Measurements from ENCODE around the gene FRK.

The FRK gene

DNA sequence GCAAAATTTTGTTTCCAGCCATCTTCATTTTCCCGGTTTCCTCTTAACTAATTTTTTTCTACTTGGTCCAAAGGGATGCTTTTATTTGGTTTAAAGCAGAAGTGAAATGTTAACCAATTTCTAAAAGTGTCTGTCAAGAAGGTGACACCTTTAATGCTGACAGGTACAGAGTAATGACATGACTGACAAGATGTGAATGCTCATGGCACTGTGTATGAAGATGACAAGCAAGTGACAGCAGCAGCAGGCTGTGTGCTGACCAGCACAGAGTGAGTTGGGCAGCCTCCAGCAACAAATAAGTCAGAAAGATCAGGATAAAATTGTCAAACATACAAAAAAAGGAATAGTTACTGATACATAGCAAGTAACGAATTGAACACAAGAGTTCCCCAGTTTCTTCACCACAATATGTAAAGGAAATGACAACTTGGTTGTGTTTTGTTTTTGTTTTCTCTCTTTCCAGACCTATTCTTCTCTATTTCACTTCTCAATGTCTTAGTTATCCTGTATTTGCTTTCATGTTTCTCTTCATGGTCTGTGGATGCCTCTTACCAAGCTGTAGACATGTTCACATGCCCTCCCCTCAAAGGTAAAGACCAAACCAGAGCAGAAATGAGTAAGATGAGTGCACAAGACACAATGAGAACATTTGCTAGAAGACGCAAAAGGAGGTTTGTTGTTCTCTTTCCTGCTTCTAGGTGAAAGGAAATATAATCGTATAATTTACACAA, 174.9 kb downstream of the FRK start:
- H3K9me3 ChIP-seq = no peaks in the 10 kb centered on the region
- no peaks in the 10 kb centered on the region for H3K36me3 ChIP-seq (replicated peaks)
- DNase-seq (ENCODE audit: low spot score in 2 of 2) = no peak
- no peaks in the 10 kb centered on the region for H3K4me1 ChIP-seq
- H3K27me3 ChIP-seq (ENCODE audit: low read depth) = no peaks in the 10 kb centered on the region
- no peak overlapping the region for H3K4me3 ChIP-seq
- in situ Hi-C loops (cut with MboI; ENCODE audit: low sequenced_read_pairs) = no loop called here

DNA sequence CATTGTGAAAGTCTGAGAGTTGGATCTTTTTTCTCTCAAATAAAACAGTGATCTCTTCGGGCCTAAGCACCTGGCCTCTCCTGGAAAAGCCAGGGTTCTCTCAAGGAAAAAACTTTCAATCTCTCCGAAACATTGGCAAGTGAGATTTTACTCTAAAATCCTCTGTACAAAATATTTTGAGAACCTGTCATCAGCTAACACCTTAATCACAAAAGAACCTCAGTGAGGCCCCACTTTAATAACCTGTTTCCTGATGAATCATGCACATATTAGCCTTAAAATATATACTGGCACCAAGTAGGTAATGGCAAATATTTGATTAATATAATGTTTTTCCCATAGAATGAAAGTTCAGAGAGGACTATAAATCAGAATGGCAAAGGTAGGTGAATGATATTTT, 177.9 kb downstream of the FRK start:
- no peaks in the 10 kb centered on the region for H3K9me3 ChIP-seq
- H3K4me3 ChIP-seq = no peak overlapping the region
- in situ Hi-C loops (cut with MboI; ENCODE audit: low sequenced_read_pairs) = no loop called here
- H3K4me1 ChIP-seq = no peaks in the 10 kb centered on the region
- DNase-seq (ENCODE audit: low spot score in 2 of 2) = no peak
- H3K27me3 ChIP-seq (ENCODE audit: low read depth) = no peaks in the 10 kb centered on the region
- no peaks in the 10 kb centered on the region for H3K36me3 ChIP-seq (replicated peaks)

DNA sequence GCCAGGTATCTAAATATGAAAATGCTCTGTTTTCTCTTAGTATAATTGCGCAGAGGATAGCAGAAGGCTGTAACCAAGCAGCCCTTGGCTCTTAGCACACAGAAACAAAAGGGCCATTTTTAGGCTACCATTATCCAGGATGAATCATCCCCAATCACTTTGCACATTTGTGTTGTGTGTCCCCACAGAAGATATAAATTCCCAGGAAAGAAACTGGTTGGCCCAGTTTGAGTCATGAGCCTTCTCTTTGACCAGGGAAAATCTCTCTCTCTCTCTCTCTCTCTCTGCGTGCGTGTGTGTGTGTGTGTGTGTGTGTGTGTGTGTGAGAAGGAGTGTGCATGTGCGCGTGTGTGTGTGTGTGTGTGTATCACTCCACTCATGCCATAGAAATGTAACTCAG, 178.5 kb downstream of the FRK start:
- H3K4me1 ChIP-seq = no peaks in the 10 kb centered on the region
- H3K4me3 ChIP-seq = no peak overlapping the region
- no peaks in the 10 kb centered on the region for H3K36me3 ChIP-seq (replicated peaks)
- no peaks in the 10 kb centered on the region for H3K9me3 ChIP-seq
- no peak for DNase-seq (ENCODE audit: low spot score in 2 of 2)
- in situ Hi-C loops (cut with MboI; ENCODE audit: low sequenced_read_pairs) = no loop called here
- no peaks in the 10 kb centered on the region for H3K27me3 ChIP-seq (ENCODE audit: low read depth)
